ENCODE results near the gene MEX3A. TPM values are rescaled to one million over a fixed set of nuclear protein-coding genes. Genes with fewer than 3 reads are reported as not detected.
A peak's percentile ranks its signal among the peaks of the same experiment; 100 is the strongest.

The MEX3A gene
- total RNA-seq, 1 experiment from 2014 or later, result 6.1 TPM

DNA sequence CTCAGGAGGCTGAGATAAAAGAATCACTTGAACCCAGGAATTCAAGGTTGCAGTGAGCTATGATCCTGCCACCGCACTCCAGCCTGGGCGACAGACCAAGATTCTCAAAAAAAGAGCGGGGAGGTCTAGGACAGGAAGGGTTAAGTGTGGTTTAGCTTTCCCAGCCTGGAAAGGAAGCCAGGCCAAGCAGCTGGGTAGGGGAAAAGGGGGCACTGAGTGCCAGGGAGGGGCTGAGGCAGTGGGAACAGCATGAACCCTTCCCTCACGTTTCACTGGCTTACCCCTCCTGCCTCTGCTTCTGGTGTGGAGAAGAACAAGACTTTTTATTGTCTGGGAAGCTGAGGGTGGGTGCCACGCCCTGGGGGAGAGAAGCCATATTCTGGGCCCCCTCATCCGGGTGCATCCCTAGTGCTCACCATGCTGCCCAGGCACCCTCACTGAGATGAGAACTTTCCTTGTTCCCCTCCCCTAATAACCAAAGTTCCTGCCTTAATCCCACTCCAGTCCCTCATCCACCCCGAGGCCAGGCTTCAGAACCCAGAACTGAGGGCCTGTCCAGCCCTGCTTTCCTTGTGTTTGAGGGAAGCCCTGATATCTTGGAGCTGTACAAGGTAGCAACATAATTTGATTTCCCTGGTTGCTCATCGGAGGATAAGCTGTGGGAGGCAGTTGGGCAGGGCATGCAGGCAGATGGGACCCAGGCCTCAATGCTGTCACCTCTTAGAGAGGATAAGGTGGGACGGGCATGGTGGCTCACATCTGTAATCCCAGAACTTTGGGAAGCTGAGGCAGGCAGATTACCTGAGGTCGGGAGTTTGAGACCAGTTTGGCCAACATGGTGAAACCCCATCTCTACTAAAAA, 30.2 kb upstream of the MEX3A start:
- H3K27me3 ChIP-seq (ENCODE audit: insufficient read depth, low read length), result no peaks in the 10 kb centered on the region
- no peak overlapping the region for H2AFZ ChIP-seq (ENCODE audit: low read depth, low read length, poor library complexity, severe bottlenecking)
- DNase-seq (ENCODE audit: low read depth, low spot score) (no peak), ATAC-seq (no peak)
- intact Hi-C loops (cut with micrococcal nuclease), result no loop called here
- peaks cover 51 to 77% of the 10 kb centered on the region in 2 experiments for H3K4me1 ChIP-seq (ENCODE audit: control insufficient read depth in 1 of 2, insufficient read depth in 2 of 2, low read length in 2 of 2)
- H3K9me2 ChIP-seq (ENCODE audit: insufficient read depth), result no peaks in the 10 kb centered on the region
- TF ChIP-seq SP1 (IDR thresholded peaks at IDR 0.05; ENCODE audit: low read depth), result no peak
- no peak for TF ChIP-seq SIN3A (IDR thresholded peaks at IDR 0.05; ENCODE audit: low read depth)
- no peak for TF ChIP-seq TCF7L2 (IDR thresholded peaks at IDR 0.05; ENCODE audit: borderline replicate concordance, extremely low read depth, insufficient read depth, insufficient read length)
- TF ChIP-seq FOSL1 (IDR thresholded peaks at IDR 0.05; ENCODE audit: low read depth), result no peak
- TF ChIP-seq CEBPB (IDR thresholded peaks at IDR 0.05; ENCODE audit: low read depth), result no peak
- TF ChIP-seq, protein P1, sequence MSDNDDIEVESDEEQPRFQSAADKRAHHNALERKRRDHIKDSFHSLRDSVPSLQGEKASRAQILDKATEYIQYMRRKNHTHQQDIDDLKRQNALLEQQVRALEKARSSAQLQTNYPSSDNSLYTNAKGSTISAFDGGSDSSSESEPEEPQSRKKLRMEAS (IDR thresholded peaks at IDR 0.05), result no peak
- no peak for TF ChIP-seq ZFX (IDR thresholded peaks at IDR 0.05)
- TF ChIP-seq, protein P2, sequence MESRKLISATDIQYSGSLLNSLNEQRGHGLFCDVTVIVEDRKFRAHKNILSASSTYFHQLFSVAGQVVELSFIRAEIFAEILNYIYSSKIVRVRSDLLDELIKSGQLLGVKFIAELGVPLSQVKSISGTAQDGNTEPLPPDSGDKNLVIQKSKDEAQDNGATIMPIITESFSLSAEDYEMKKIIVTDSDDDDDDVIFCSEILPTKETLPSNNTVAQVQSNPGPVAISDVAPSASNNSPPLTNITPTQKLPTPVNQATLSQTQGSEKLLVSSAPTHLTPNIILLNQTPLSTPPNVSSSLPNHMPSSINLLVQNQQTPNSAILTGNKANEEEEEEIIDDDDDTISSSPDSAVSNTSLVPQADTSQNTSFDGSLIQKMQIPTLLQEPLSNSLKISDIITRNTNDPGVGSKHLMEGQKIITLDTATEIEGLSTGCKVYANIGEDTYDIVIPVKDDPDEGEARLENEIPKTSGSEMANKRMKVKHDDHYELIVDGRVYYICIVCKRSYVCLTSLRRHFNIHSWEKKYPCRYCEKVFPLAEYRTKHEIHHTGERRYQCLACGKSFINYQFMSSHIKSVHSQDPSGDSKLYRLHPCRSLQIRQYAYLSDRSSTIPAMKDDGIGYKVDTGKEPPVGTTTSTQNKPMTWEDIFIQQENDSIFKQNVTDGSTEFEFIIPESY (IDR thresholded peaks at IDR 0.05; ENCODE audit: extremely low read depth, insufficient replicate concordance, low read length), result no peak
- no peak for TF ChIP-seq POLR2AphosphoS5 (IDR thresholded peaks at IDR 0.05; ENCODE audit: low read depth, low read length)
- no peak overlapping the region for H3K4me3 ChIP-seq (replicated peaks in 1 of 2; ENCODE audit: low read depth in 1 of 2, low read length in 2 of 2)
- no peaks in the 10 kb centered on the region for H3K36me3 ChIP-seq (ENCODE audit: control insufficient read depth in 1 of 2, insufficient read depth in 2 of 2, low read length in 2 of 2)
- H3K27ac ChIP-seq (ENCODE audit: low read depth, low read length), result peak overlapping the region; percentile 41
- peak overlapping the region; percentile 47 for H3K4me2 ChIP-seq (ENCODE audit: low read length)
- H4K20me1 ChIP-seq (ENCODE audit: insufficient read depth), result no peaks in the 10 kb centered on the region; the same call in 1 of the 2 replicates
- BruUV-seq (replicated peaks), result no TSS peak
- ChIA-PET CTCF (interaction anchor here (0.9 to 5.5 kb wide), 8 partner anchors 9 to 112 kb away, joined by 3 to 22 read pairs (median 6); no protein-coding TSS in a partner anchor), POLR2A (interaction anchor here (1.0 to 5.3 kb wide), 4 partner anchors 9 to 18 kb away, joined by 3 to 50 read pairs (median 18); no protein-coding TSS in a partner anchor), RAD21 (ENCODE audit: low non-redundant PET in 1 of 2, low total read pairs in 2 of 2, uncharacterized antibody in 2 of 2, unreplicated experiment in 2 of 2) (no interaction called here)
- H3K79me2 ChIP-seq (ENCODE audit: insufficient read depth, low read length), result peaks cover 30% of the 10 kb centered on the region
- H3K9me3 ChIP-seq (ENCODE audit: control insufficient read depth in 1 of 2, insufficient read depth in 1 of 2, low read depth in 1 of 2, low read length in 2 of 2), result no peaks in the 10 kb centered on the region
- H3K9ac ChIP-seq (ENCODE audit: low read length), result peak overlapping the region; percentile 42
